SU-DHL-6 (cell line): ENCODE results near the gene UTP20.

Experiments used
- EZH2phosphoT487 ChIP-seq: fragments of 200-600 bp; sonication (generic), shearing (Covaris generic); conservative IDR thresholded peaks from 2 replicates; pipeline ENCODE4 v1.6.1; 2018; ENCODE audit warnings: mild to moderate bottlenecking, antibody characterized with exemption, low read length, moderate library complexity, mixed read lengths
- TF ChIP-seq, protein P1 (sequence below): fragments of 200-600 bp; sonication (generic); IDR thresholded peaks from one replicate; pipeline ENCODE4 v1.5.1; 2017; ENCODE audit warnings: antibody characterized with exemption, mild to moderate bottlenecking, low read length, moderate library complexity; ENCODE audit not compliant: insufficient read depth, poor library complexity, severe bottlenecking

GRCh38 chr12:101243616-101244015 is 36.3 kb upstream of the UTP20 start:
- TF ChIP-seq, protein P1, sequence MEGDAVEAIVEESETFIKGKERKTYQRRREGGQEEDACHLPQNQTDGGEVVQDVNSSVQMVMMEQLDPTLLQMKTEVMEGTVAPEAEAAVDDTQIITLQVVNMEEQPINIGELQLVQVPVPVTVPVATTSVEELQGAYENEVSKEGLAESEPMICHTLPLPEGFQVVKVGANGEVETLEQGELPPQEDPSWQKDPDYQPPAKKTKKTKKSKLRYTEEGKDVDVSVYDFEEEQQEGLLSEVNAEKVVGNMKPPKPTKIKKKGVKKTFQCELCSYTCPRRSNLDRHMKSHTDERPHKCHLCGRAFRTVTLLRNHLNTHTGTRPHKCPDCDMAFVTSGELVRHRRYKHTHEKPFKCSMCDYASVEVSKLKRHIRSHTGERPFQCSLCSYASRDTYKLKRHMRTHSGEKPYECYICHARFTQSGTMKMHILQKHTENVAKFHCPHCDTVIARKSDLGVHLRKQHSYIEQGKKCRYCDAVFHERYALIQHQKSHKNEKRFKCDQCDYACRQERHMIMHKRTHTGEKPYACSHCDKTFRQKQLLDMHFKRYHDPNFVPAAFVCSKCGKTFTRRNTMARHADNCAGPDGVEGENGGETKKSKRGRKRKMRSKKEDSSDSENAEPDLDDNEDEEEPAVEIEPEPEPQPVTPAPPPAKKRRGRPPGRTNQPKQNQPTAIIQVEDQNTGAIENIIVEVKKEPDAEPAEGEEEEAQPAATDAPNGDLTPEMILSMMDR, result no peak
- TF ChIP-seq EZH2phosphoT487, result no peak
